PC-3 (cell line): ENCODE results near the gene DTNBP1. TPM values are rescaled to one million over a fixed set of nuclear protein-coding genes. Genes with fewer than 3 reads are reported as not detected.

Experiments
- ATAC-seq: fragments of 200-7000 bp; cut with Tn5 transposase; 2 replicates; pipeline ENCODE4 v1.9.1; 2020; ENCODE audit warnings: mild to moderate bottlenecking, moderate library complexity
- BruUV-seq: library from RNA; stranded (reverse); fragments of 400-500 nt; replicated peaks from 2 replicates; lab custom pipeline; 2021; lab: Mats Ljungman, UMichigan
- CTCF ChIA-PET: fragments of 300-600 bp; sonication (Branson Sonifier 250); formaldehyde crosslinking; loops from one replicate; lab custom pipeline; 2022; ENCODE audit warnings: antibody characterized with exemption; lab: Charles Lee
- POLR2A ChIA-PET: fragments of 300-600 bp; sonication (Branson Sonifier 250); formaldehyde crosslinking; loops from one replicate; lab custom pipeline; 2022; ENCODE audit warnings: antibody characterized with exemption; ENCODE audit not compliant: unreplicated experiment; lab: Charles Lee
- DNase-seq: peaks from one replicate; pipeline ENCODE4 v3.0.0-alpha.2; 2015
- H2AFZ ChIP-seq: fragments of 300-600 bp; sonication (generic); 2 replicates; pipeline ENCODE4 v1.6.0; 2016; ENCODE audit warnings: antibody characterized with exemption, low read length
- H3F3A ChIP-seq: fragments of 300-600 bp; sonication (generic); one replicate; pipeline ENCODE4 v1.6.0; 2017; ENCODE audit warnings: antibody characterized with exemption, low read length, control low read depth, mild to moderate bottlenecking; ENCODE audit not compliant: unreplicated experiment
- H3K27ac ChIP-seq: fragments of 300-600 bp; sonication (generic); 2 replicates; pipeline ENCODE4 v1.5.1; 2016; ENCODE audit warnings: mild to moderate bottlenecking, low read length
- H3K27me3 ChIP-seq: fragments of 300-600 bp; sonication (generic); 2 replicates; pipeline ENCODE4 v1.6.1; 2016; ENCODE audit warnings: low read length, mixed read lengths
- H3K36me3 ChIP-seq: fragments of 300-600 bp; sonication (generic); 2 replicates; pipeline ENCODE4 v1.6.1; 2016; ENCODE audit warnings: low read depth, mixed run types, low read length, mixed read lengths
- H3K4me1 ChIP-seq: fragments of 300-600 bp; sonication (generic); 2 replicates; pipeline ENCODE4 v1.5.1; 2016; ENCODE audit warnings: low read length; ENCODE audit not compliant: insufficient read depth
- H3K4me2 ChIP-seq: fragments of 300-600 bp; sonication (generic); 2 replicates; pipeline ENCODE4 v1.6.0; 2016; ENCODE audit warnings: low read length
- H3K4me3 ChIP-seq: fragments of 300-600 bp; sonication (generic); 2 replicates; pipeline ENCODE4 v1.5.1; 2016; ENCODE audit warnings: mild to moderate bottlenecking, low read length, mixed read lengths
- H3K79me2 ChIP-seq: fragments of 300-600 bp; sonication (generic); 2 replicates; pipeline ENCODE4 v1.6.1; 2017; ENCODE audit warnings: low read length, mixed read lengths
- H3K9ac ChIP-seq: fragments of 300-600 bp; sonication (generic); 2 replicates; pipeline ENCODE4 v1.6.0; 2016; ENCODE audit warnings: mild to moderate bottlenecking, low read length
- H3K9me2 ChIP-seq: fragments of 300-600 bp; sonication (generic); replicated peaks from 2 replicates; pipeline ENCODE4 v1.6.1; 2016; ENCODE audit warnings: mixed run types, low read length, mixed read lengths
- H3K9me3 ChIP-seq: fragments of 300-600 bp; sonication (generic); 2 replicates; pipeline ENCODE4 v1.6.1; 2016; ENCODE audit warnings: low read length, mixed read lengths
- H4K20me1 ChIP-seq: fragments of 300-600 bp; sonication (generic); 2 replicates; pipeline ENCODE4 v1.6.1; 2016; ENCODE audit warnings: low read length, mixed read lengths
- EZH2 ChIP-seq: fragments of 300-600 bp; sonication (generic); IDR thresholded peaks from one replicate; pipeline ENCODE4 v1.6.1; 2017; ENCODE audit warnings: antibody characterized with exemption, mild to moderate bottlenecking, low read length; ENCODE audit not compliant: unreplicated experiment
- EZH2phosphoT487 ChIP-seq: fragments of 300-600 bp; sonication (generic); IDR thresholded peaks from 2 replicates; pipeline ENCODE4 v1.6.1; 2018; ENCODE audit warnings: mild to moderate bottlenecking, antibody characterized with exemption, low read length, borderline replicate concordance
- intact Hi-C: fragments of 100-400 bp; cut with micrococcal nuclease; formaldehyde crosslinking; loops from 2 replicates; pipeline ENCODE4 v1.9.0; 2023
- total RNA-seq: library from RNA; depleted of rRNA; stranded (reverse); fragments of >200 nt; gene quantifications from 2 replicates; pipeline ENCODE4 v1.2.3, GENCODE V29; 2014
- TF ChIP-seq, protein P1 (sequence below): fragments of 300-600 bp; sonication (generic); conservative IDR thresholded peaks from 2 replicates; pipeline ENCODE4 v1.5.1; 2017; ENCODE audit warnings: antibody characterized with exemption, low read depth, mild to moderate bottlenecking, low read length

DTNBP1 gene
- total RNA-seq, 1 experiment from 2014 or later = 7.9 TPM

DNA sequence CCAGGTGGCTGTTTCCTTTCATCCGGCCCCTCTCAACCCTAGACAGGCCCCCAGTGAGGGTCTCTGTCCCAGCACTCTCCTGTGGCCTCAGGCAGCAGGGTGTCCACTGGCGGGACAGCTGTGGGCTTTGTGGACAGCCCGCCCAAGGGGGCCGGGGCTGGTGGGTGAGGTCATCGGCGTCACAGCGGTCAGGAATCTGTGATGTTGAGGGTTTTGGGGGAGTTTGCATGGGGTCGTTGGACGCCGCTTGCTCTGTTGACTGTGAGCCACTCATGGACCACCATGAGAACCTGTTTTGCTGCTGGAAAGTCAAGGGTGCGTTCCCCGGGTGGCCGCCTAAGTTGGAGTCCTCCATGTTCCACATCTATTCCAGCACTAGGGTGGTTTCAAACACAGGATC lies 146.4 kb downstream of the DTNBP1 start:
- no TSS peak for BruUV-seq
- Histone ChIP-seq H3K9me2 (no peaks in the 10 kb centered on the region), H3K27ac (no peak overlapping the region), H3K27me3 (no peaks in the 10 kb centered on the region), H3K9ac (no peak overlapping the region), H3K9me3 (no peaks in the 10 kb centered on the region), H4K20me1 (no peaks in the 10 kb centered on the region), H3K4me2 (no peak overlapping the region), H3F3A (no peaks in the 10 kb centered on the region), H2AFZ (no peak overlapping the region), H3K36me3 (peaks cover 15% of the 10 kb centered on the region), H3K4me1 (no peaks in the 10 kb centered on the region), H3K79me2 (no peaks in the 10 kb centered on the region), H3K4me3 (no peak overlapping the region)
- DNase-seq (no peak), ATAC-seq (no peak)
- ChIA-PET POLR2A (no interaction called here), CTCF (no interaction called here)
- no peak for TF ChIP-seq EZH2phosphoT487
- TF ChIP-seq, protein P1, sequence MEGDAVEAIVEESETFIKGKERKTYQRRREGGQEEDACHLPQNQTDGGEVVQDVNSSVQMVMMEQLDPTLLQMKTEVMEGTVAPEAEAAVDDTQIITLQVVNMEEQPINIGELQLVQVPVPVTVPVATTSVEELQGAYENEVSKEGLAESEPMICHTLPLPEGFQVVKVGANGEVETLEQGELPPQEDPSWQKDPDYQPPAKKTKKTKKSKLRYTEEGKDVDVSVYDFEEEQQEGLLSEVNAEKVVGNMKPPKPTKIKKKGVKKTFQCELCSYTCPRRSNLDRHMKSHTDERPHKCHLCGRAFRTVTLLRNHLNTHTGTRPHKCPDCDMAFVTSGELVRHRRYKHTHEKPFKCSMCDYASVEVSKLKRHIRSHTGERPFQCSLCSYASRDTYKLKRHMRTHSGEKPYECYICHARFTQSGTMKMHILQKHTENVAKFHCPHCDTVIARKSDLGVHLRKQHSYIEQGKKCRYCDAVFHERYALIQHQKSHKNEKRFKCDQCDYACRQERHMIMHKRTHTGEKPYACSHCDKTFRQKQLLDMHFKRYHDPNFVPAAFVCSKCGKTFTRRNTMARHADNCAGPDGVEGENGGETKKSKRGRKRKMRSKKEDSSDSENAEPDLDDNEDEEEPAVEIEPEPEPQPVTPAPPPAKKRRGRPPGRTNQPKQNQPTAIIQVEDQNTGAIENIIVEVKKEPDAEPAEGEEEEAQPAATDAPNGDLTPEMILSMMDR = no peak
- TF ChIP-seq EZH2 = no peak
- intact Hi-C loops = no loop called here

DNA sequence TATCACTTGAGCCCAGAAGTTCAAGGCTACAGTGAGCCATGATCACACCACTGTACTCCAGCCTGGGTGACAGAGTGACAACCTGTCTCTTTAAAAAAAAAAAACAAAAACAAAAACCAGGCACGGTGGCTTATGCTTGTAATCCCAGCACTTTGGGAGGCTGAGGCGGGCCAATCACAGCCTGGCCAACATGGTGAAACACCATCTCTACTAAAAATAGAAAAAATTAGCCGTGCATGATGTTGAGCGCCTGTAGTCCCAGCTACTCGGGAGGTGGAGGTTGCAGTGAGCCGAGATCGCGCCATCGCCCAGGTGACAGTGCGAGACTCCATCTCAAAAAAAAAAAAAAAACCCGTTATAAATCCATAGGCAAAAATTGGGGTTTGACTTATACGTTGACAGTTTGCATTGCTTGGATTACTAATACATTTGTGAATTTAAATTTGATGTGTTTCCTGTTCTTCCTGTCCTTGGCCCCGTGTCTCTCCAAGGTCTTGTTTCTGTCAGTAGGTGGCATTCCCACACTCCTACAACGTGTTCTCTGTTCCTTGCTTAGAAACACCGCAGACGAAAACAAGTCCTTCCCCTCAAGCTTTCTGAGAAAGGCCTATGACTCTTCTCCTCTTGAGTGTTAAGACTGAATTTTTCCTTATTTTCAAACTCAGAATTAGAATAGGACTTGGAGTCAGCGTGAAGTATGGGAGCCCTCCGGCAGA lies 147.0 kb downstream of the DTNBP1 start:
- Histone ChIP-seq H3K4me3 (no peak overlapping the region), H3K27ac (no peak overlapping the region), H3K9ac (no peak overlapping the region), H3K79me2 (no peaks in the 10 kb centered on the region), H3K27me3 (no peaks in the 10 kb centered on the region), H4K20me1 (no peaks in the 10 kb centered on the region), H3K9me3 (no peaks in the 10 kb centered on the region), H3F3A (no peaks in the 10 kb centered on the region), H3K36me3 (peaks cover 12% of the 10 kb centered on the region), H3K4me1 (no peaks in the 10 kb centered on the region), H2AFZ (no peak overlapping the region), H3K9me2 (no peaks in the 10 kb centered on the region), H3K4me2 (no peak overlapping the region)
- BruUV-seq = no TSS peak
- DNase-seq (no peak), ATAC-seq (no peak)
- TF ChIP-seq EZH2 (no peak), EZH2phosphoT487 (no peak)
- TF ChIP-seq, protein P1 = no peak
- intact Hi-C loops = no loop called here
- ChIA-PET POLR2A (no interaction called here), CTCF (interaction anchor here (0.5 kb wide), 1 partner anchor 414 kb away, joined by 14 read pairs; no protein-coding TSS in a partner anchor)

DNA sequence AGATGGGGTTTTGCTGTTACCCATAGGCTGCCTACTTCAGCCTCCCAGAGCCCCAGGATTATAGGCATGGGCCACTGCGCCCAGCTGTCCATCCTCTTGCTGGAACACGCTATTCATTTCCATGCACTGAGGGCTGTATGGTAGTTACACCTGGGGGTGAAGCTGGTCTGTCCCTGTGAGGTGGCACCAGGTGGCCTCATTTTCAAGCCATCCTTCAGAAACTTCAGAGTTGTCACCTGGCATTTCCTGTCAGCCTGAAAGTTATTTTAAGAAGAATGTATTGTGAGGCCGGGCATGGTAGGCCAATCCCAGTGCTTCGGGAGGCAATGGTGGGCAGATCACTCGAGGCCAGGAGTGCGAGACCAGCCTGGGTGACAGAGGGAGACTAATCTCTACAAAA lies 147.6 kb downstream of the DTNBP1 start:
- no peaks in the 10 kb centered on the region for H3K9me2 ChIP-seq
- no peak overlapping the region for H3K4me2 ChIP-seq
- DNase-seq (no peak), ATAC-seq (no peak)
- H2AFZ ChIP-seq = no peak overlapping the region
- H3F3A ChIP-seq = no peaks in the 10 kb centered on the region
- no peaks in the 10 kb centered on the region for H4K20me1 ChIP-seq
- H3K27ac ChIP-seq = no peak overlapping the region
- BruUV-seq = no TSS peak
- H3K36me3 ChIP-seq = peaks cover 12% of the 10 kb centered on the region
- no peaks in the 10 kb centered on the region for H3K79me2 ChIP-seq
- H3K4me1 ChIP-seq = no peaks in the 10 kb centered on the region
- intact Hi-C loops = no loop called here
- ChIA-PET POLR2A (no interaction called here), CTCF (interaction anchor here (0.5 kb wide), 1 partner anchor 414 kb away, joined by 14 read pairs; no protein-coding TSS in a partner anchor)
- H3K27me3 ChIP-seq = no peaks in the 10 kb centered on the region
- no peaks in the 10 kb centered on the region for H3K9me3 ChIP-seq
- no peak overlapping the region for H3K4me3 ChIP-seq
- TF ChIP-seq EZH2 (no peak), EZH2phosphoT487 (no peak)
- TF ChIP-seq, protein P1 = no peak
- H3K9ac ChIP-seq = no peak overlapping the region
